IPS-11a (cell line): ENCODE measurements around the gene RMDN2.
"Not testable (repeated sequence)": the region's sequence is repeated elsewhere in the genome, so short reads cannot be mapped to it uniquely, and the experiment has no call there.

Source experiments
- H3K4me3 ChIP-seq: one replicate; pipeline ENCODE4 v1.5.1; 2013; ENCODE audit warnings: low read depth, low read length, control low read depth

Gene RMDN2

DNA sequence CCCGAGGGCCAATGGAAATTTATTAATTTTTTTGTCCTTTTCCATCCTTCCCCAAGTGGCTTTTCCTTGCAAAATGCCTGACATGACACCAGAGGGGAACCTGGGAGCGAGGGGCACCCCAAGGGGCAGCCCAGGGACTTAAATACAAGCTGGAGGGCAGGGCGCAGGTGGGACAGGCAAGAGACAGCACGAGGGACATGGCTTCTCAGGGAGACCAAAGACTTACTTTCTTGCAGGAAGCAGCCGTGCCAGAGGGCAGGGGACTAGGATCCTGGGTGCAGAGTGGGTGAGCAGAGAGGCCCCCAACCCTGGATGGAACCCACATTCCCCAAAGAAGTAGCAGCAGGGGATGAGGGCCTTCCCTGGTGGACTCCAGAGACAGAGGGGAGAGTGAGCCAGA is 5.3 kb downstream of the RMDN2 start:
- not testable (repeated sequence) for H3K4me3 ChIP-seq

DNA sequence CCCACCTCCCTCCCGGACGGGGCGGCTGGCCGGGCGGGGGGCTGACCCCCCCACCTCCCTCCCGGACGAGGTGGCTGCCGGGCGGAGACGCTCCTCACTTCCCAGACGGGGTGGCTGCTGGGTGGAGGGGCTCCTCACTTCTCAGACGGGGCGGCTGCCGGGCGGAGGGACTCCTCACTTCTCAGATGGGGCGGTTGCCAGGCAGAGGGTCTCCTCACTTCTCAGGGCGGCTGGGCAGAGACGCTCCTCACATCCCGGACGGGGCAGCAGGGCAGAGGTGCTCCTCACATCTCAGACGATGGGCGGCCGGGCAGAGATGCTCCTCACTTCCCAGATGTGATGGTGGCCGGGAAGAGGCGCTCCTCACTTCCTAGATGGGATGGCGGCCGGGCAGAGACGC is 7.8 kb downstream of the RMDN2 start:
- not testable (repeated sequence) for H3K4me3 ChIP-seq

DNA sequence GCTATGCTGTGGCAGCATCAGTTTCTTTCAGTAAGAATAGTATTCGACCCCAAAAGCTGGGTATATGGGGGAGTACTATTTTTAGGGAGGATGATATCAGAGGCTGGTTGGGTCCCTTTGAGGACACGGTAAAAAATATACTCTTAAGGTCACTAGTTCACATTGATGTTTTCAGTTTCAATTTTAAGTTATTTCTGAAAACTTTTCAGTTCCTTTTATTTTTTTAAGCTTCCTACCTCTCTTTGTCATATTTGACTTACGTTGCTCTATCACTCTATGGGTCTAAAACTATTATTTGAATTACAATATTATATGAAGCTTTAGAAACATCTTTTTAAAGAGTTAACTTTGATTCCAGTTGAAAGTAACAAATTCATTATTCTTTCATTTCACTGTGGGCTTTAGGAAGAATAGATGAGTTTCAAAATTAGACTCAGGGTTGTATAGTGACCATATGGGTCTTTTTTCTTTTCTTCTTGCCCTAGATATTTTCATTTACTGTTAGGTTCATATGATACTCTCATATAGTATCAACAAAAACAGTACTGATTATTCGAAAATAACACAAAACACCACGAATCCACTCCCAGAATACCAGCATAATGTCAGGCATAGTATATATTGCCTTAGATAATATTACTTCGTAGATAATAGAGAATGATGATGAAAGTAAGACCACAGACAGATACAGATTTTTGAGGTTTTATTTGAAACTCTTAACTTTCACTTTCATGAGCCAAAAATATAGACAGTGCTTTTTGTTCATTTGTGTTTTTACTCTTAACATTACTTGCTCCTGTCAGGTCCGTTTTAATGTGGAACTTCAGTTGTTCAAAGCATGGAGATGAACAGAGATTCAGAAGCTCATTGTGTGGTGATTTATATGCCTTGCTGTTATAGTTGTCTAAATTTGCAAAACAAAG is 9.8 kb downstream of the RMDN2 start:
- no peak overlapping the region for H3K4me3 ChIP-seq

DNA sequence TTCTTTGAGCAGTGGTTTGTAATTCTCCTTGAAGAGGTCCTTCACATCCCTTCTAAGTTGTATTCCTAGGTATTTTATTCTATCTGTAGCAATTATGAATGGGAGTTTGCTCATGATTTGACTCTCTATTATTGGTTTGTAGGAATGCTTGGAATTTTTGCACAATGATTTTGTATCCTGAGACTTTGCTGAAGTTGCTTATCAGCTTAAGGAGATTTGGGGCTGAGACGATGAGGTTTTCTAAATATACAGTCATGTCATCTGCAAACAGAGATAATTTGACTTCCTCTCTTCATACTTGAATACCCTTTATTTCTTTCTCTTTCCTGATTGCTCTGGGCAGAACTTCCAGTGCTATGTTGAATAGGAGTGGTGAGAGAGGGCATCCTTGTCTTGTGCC is 12.5 kb downstream of the RMDN2 start:
- not testable (repeated sequence) for H3K4me3 ChIP-seq

DNA sequence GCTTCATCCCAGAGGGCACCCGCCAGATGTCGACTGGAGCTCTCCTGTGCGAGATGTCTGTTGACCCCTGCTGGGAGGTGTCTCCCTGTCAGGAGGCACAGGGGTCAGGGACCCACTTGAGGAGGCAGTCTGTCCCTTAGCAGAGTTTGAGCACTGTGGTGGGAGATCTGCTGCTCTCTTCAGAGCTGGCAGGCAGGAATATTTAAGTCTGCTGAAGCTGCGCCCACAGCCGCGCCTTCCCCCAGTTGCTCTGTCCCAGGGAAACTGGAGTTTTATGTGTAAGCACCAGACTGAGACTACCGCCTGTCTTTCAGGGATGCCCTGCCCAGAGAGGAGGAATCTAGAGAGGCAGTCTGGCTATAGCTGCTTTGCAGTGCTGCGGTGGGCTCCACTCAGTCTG is 16.2 kb downstream of the RMDN2 start:
- H3K4me3 ChIP-seq = not testable (repeated sequence)

DNA sequence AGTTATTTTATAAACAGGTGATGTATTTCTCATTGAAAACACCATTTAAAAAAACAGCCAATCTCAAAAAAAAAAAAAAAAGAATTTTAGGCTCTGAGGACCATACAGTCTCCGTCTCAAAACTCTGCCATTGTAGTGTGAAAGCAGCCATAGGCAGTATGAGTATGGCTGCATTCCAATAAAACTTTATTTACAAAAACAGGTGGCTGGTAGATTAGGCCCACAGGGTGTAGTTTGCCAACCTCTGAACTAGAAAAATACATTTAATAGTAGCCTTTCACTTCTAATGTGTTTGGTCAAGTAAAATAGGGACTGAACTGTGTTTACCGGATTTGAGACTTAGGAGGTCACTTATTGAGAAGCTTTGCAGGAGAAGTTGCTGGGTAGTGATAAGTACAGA is 19.2 kb downstream of the RMDN2 start:
- H3K4me3 ChIP-seq = no peak overlapping the region

DNA sequence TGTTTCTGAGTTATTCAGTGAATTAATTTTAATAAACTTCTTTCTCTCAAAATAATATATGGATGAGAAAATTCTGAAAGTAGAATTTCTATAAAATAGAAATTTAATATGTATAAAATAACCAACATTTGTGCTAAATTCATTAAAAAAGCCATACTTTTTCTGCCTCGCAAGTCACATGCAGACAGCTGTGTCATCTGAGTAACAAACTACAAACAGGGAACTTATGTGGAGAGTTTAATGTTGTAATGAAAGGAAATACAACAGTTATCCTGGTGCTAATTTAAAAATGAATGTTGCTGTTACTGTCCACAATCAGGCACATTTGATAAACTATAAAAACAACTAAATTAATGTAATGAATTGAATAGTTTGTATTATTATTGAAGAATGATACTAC is 22.2 kb downstream of the RMDN2 start:
- H3K4me3 ChIP-seq = no peak overlapping the region

DNA sequence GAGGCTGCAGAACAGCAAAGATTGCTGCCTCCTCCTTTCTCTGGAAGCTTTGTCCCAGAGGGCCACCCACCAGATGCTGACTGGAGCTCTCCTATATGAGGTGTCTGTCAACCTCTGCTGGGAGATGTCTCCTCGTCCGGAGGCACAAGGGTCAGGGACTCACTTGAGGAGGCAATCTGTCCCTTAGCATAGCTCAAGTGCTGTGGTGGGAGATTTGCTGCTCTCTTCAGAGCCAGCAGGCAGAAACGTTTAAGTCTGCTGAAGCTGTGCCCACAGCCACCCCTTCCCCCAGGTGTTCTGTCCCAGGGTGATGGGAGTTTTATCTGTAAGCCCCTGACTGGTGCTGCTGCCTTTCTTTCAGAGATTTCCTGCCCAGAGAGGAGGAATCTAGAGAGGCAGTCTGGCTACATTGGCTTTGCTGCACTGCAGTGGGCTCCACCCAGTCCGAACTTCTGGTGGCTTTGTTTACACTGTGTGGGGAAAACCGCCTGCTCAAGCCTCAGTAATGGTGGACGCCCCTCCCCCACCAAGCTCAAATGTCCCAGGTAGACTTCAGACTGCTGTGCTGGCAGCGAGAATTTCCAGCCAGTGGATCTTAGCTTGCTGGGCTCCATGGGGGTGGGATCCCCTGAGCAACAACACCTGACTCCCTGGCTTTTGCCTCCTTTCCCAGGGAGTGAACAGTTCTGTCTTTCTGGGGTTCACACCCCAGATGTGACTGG is 37.1 kb downstream of the RMDN2 start:
- not testable (repeated sequence) for H3K4me3 ChIP-seq

DNA sequence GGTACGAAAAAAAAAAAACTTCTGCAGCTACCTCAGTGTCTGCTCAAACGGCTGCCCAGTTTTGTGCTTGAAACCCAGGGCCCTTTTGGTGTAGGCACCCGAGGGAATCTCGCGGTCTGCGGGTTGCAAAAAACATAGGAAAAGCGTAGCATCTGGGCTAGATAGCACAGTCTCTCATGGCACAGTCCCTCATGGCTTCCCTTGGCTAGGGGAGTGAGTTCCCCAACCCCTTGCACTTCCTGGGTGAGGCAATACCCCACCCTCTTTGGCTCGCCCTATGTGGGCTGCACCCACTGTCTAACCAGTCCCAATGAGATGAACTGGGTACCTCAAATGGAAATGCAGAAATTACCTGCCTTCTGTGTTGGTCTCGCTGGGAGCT is 37.6 kb downstream of the RMDN2 start:
- H3K4me3 ChIP-seq = not testable (repeated sequence)

DNA sequence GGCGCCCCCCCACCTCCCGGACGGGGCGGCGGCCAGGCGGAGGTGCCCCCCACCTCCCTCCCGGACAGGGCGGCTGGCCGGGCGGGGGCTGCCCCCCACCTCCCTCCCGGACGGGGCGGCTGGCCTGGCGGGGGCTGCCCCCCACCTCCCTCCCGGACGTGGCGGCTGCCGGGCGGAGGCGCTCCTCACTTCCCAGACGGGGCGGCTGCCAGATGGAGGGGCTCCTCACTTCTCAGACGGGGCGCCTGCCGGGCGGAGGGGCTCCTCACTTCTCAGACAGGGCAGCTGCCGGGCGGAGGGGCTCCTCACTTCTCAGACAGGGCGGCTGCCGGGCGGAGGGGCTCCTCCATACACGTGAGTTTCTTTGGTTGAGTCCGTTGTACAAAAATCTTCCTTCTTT is 38.8 kb downstream of the RMDN2 start:
- H3K4me3 ChIP-seq = not testable (repeated sequence)

DNA sequence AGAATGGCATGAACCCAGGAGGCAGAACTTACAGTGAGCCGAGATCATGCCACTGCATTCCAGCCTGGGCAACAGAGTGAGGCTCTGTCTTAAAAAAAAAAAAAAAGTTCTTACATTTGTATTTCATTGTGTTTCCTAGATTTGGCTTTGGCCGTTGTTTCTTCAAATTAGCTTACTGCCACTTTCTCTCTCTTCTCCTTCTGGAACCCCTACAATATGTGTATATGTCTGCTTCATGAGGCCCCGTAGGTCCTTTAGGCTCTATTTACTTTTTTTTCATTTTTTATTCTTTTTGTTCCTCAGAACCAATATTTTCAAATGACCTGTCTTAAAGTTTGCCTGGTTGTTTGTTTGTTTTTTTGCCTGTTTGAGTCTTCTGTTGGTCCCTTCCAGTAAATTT is 41.2 kb downstream of the RMDN2 start:
- no peak overlapping the region for H3K4me3 ChIP-seq

DNA sequence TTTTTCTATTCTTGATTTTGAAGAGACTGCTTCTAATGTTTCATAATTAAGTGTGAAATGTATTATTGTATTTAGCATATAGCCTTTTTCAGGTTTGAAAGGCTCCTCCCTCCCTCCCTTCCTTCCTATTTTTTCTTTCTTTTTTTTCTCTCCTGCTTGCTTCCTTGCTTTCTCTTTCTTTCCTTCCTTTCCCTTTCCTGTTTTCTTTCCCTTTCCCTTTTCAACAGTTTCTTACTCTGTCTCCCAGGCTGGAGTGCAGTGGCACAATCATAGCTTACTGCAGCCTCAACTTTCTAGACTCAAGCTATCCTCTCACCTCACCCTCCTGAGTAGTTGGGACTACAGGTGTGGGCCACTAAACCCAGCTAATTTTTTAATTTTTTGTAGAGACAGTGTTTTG is 44.6 kb downstream of the RMDN2 start:
- H3K4me3 ChIP-seq = no peak overlapping the region

DNA sequence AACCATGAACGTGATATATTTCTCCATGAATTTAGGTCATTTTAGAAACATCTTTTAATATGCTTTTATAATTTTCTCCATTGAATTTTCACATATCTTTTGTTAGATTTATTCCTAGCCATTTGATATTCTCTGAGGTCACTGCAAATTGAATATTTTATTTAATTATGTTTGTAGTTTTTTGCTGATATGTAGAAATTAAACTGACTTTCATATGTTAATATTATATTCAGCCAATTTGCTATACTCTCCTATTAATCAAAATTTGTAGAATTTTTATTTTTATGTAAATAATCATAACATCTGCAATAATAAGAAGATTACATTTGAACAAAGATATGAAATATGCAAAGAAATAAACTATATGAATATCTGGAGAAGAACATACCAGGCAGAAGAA is 46.9 kb downstream of the RMDN2 start:
- no peak overlapping the region for H3K4me3 ChIP-seq

DNA sequence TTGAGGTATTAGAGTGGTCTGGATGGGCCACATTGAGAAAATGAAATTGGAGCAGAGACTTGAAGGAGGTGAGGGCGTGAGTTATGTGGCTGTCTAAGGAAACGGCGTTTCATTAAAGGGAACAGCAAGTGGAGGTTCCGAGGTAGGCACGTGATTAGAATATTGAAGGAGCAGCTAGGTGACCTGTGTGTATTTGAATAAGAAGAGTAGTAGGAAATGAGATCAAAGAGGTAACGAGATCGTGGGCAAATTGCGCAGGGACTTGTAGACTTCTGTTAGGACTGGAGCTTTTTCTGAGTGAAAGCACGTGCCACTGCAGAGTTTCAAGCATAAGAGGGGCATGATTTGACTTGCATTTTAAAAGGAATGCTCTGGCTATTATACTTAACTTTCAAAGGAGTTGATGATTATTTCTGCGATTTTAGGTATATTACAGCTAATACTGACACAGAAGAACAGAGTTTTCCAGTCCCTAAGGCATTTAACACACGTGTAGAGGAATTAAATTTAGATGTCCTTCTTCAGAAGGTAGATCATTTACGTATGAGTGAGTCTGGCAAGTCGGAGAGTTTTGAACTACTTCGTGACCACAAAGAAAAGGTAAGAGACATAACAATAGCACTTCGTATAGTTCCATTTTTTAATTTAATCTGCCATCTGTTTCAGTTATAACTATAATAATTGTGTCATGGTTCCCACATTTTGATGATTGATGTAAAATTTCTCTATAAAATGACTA is 48.7 kb downstream of the RMDN2 start:
- no peak overlapping the region for H3K4me3 ChIP-seq

DNA sequence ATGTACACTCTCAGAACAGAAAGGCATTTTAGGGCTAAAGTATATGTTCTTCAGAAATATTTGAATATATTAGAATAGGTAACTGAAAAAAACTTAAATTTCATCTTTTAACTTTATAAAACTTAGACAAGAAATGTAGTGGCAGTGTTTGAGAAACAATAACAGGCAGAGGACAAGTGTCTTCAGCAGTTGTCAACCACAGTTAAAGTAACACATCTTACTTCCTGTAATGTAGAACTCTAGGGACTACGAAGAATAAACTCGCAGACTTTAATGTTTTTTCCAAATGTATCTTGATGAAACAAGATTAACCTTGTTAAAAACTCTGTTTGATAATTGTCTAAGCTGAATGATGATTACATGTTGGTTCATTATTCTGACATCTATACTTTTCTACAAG is 50.7 kb downstream of the RMDN2 start:
- no peak overlapping the region for H3K4me3 ChIP-seq

DNA sequence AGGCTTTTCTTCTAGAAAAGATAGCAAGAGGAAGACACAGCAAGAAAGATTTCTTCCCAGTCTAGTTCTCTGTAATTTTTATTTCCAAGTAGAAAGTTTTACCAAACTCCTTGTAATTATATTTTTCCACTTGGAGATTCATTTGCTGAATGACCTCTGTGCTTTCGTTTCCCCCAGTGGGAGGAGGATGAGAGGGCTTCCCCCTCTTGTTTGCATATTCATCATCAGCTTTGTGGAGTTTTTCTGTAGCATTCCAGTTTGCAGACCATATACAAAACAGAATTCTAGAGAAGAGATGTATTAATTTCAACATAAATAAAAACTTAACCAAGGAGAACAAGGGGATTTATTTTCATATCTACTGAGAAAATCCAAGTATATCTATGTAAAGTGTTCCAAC is 51.3 kb downstream of the RMDN2 start:
- H3K4me3 ChIP-seq = no peak overlapping the region

DNA sequence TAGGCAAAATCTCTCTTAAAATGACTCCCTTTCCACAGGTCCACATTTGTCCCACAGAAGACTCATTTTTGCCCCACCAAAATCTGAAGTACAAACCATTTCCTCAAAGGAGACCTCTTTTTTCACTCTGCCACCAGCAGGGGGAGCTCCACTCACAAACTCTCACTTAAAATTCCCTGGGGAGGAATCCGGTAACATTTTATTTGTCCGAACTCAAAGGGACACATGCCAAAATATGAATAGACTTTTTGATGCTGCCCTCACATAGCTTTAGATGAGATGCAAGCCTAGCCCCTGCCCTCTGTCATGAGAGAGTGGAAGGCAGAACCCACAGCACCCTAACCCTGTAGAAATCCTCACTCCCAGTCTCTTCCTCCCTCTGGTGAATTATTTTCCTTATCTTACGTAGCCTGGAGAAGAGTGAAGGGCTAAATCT is 57.1 kb downstream of the RMDN2 start:
- H3K4me3 ChIP-seq = no peak overlapping the region

DNA sequence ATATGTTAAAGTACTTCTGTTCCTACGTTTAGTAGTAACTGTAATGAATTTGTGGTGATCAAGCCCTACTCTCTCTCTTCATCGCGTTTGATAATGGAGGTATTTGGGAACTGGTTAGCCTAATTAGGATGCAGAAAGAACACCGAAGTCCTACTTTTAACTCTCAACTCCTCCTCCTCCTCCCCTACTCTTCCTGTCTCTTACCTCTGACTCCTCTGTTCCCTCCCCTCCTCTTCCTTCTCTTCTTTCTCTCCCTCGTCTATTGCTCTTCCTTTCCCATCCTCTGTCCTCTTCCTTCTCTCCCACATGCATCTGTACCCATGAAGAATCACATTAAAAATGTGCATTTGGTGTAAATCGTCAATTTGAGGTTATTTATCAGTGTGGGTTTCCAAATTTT is 57.8 kb downstream of the RMDN2 start:
- H3K4me3 ChIP-seq = no peak overlapping the region

DNA sequence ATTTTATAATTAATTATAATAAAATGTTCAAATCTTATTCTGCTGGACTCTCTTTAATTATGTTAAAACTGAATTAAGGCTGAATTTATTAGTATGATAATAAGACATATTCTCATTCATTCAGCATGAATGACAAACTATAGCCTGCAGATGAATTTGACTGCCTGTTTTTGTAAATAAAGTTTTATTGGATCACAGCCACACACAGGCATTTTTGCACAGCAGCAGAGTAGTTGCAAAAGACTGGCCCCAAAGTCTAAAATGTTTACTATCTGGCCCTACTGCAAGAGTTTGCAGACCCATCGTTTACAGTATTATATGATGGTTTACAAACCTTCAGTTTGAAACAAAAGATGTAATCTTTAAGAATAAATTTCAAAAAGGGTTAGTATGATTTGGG is 58.6 kb downstream of the RMDN2 start:
- no peak overlapping the region for H3K4me3 ChIP-seq

DNA sequence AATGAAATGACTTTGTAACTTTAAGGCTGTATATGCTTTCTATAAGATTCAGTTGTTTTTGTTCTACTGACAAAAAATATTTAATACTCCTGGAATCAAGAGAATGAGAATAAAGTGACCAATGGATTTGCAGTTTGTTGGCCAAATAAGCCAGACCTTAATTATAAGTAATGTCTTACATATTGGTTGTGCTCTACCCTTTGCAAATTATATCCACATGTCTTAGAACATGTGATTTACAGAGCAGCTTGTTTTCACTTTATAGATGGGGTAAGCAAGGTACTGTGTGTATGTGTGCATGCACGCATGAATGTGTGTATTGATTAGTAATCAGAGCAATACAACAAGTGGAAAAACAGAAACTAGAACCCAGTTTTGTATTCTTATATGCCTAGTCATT is 59.1 kb downstream of the RMDN2 start:
- no peak overlapping the region for H3K4me3 ChIP-seq

DNA sequence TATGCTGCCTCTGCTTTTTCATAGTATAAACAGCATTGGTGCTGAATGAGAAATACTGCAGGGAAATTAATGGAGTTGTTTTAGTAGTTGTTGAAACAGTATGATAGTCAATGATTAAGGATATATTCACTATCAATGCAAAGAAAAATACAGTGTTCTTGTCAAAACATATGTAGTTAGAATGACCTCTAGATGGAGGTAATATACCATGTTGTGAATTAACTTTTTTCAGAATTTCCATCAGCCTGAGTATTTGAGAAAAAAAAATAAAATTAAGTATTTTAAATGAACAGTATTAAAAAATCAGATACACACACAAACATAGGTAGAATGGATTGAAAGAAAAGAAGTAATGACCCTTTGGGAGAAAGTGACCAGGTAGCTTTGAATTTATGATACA is 59.5 kb downstream of the RMDN2 start:
- no peak overlapping the region for H3K4me3 ChIP-seq

DNA sequence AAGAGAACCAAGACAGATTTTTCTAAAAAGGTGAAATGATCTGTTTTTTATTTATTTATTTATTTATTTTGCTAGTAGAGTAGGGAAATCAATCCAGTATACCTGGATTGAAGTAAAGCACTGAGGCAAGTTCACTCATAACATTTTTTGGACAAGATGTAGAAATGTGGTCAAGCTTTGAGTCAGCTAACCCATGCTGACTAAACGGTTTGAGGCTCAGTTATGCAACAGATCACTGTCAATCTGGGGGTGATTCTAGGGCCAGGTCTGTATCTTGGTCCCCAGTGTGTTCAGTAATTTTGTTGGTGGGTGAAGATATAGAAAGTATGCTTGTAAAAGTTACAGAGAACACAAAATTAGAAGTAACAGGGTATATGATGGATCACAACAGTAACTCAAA is 60.2 kb downstream of the RMDN2 start:
- no peak overlapping the region for H3K4me3 ChIP-seq
